Thyroid gland (tissue), 4 donors: ENCODE measurements around the gene CFAP299.

Experiments
- CTCF ChIP-seq, 6 experiments: fragments of 200-600 bp in 3 of 6; fragments of 450-650 bp in 3 of 6; sonication (generic) in 3 of 6; IDR thresholded peaks; one replicate each; pipeline ENCODE4 v1.5.1; 2016 to 2019; ENCODE audit warnings: antibody characterized with exemption in 6 of 6, mild to moderate bottlenecking in 2 of 6, inconsistent platforms in 1 of 6, moderate library complexity in 1 of 6
- POLR2A ChIP-seq, 2 donors: fragments of 450-650 bp; IDR thresholded peaks; one replicate each; pipeline ENCODE4 v1.6.1; 2017; ENCODE audit warnings: antibody characterized with exemption in 2 of 2, mild to moderate bottlenecking in 2 of 2, moderate library complexity in 1 of 2

- no peak for TF ChIP-seq POLR2A (IDR thresholded peaks at IDR 0.05)
- no peak for TF ChIP-seq CTCF (IDR thresholded peaks at IDR 0.05)
These were observed 577.9 kb downstream of the CFAP299 start for GRCh38 chr4:80913381-80913780.
